Fibroblast of lung (primary cell): Measurements from ENCODE around the gene EFCAB8. TPM values are rescaled to one million over a fixed set of nuclear protein-coding genes. Genes with fewer than 3 reads are reported as not detected.

ENCODE experiments used
- DNase-seq, 2 donors: peaks; one replicate each; pipeline versions ENCODE4 v3.0.0 to v3.0.0-alpha.2; 2010; ENCODE audit warnings: low read depth in 2 of 2
- H2AFZ ChIP-seq: 2 replicates; pipeline ENCODE4 v1.5.1; 2012; ENCODE audit warnings: low read length, control low read depth, inconsistent platforms
- H3K27ac ChIP-seq: 2 replicates; pipeline ENCODE4 v1.5.1; 2011; ENCODE audit warnings: low read length, control low read depth; ENCODE audit not compliant: insufficient read depth
- H3K27me3 ChIP-seq: 2 replicates; pipeline ENCODE4 v1.5.1; 2011; ENCODE audit warnings: mild to moderate bottlenecking, low read length; ENCODE audit not compliant: control insufficient read depth, insufficient read depth
- H3K36me3 ChIP-seq: 2 replicates; pipeline ENCODE4 v1.5.1; 2011; ENCODE audit warnings: low read length; ENCODE audit not compliant: control insufficient read depth, insufficient read depth
- H3K4me1 ChIP-seq: 2 replicates; pipeline ENCODE4 v1.5.1; 2011; ENCODE audit warnings: low read length; ENCODE audit not compliant: control insufficient read depth, insufficient read depth; ENCODE audit errors: extremely low read depth
- H3K4me2 ChIP-seq: 2 replicates; pipeline ENCODE4 v1.5.1; 2011; ENCODE audit warnings: low read length, control low read depth; ENCODE audit not compliant: insufficient read depth; ENCODE audit errors: extremely low read depth
- H3K4me3 ChIP-seq, 4 experiments: fragments of 200-600 bp in 1 of 4; sonication (generic) in 1 of 4; replicated peaks in 1 of 4; 2 replicates each; pipeline ENCODE4 v1.5.1; 2011 to 2016; ENCODE audit warnings: low read length in 4 of 4, low read depth in 3 of 4, mild to moderate bottlenecking in 3 of 4, control low read depth in 2 of 4, inconsistent platforms in 1 of 4, mixed read lengths in 1 of 4; ENCODE audit not compliant: insufficient read depth in 1 of 4; ENCODE audit errors: control extremely low read depth in 1 of 4
- H3K79me2 ChIP-seq: 2 replicates; pipeline ENCODE4 v1.5.1; 2012; ENCODE audit warnings: mild to moderate bottlenecking, low read length, inconsistent platforms; ENCODE audit not compliant: control insufficient read depth, insufficient read depth
- H3K9ac ChIP-seq: 2 replicates; pipeline ENCODE4 v1.5.1; 2011; ENCODE audit warnings: mild to moderate bottlenecking, low read length, control low read depth; ENCODE audit not compliant: insufficient read depth
- H3K9me3 ChIP-seq: 2 replicates; pipeline ENCODE4 v1.5.1; 2012; ENCODE audit warnings: low read depth, low read length; ENCODE audit not compliant: control insufficient read depth, insufficient read depth
- H4K20me1 ChIP-seq: 2 replicates; pipeline ENCODE4 v1.5.1; 2011; ENCODE audit warnings: low read length; ENCODE audit not compliant: control insufficient read depth, insufficient read depth; ENCODE audit errors: extremely low read depth
- CTCF ChIP-seq, 2 donors: IDR thresholded peaks in 1 of 2; conservative IDR thresholded peaks in 1 of 2; 1 replicate in 1 of 2; 2 replicates in 1 of 2; pipeline ENCODE4 v1.5.1; 2011 to 2012; ENCODE audit warnings: low read length in 2 of 2, control low read depth in 1 of 2, inconsistent platforms in 1 of 2, low read depth in 1 of 2, mild to moderate bottlenecking in 1 of 2
- EZH2 ChIP-seq: IDR thresholded peaks from 2 replicates; pipeline ENCODE4 v1.5.1; 2012; ENCODE audit warnings: low read length, control low read depth, mild to moderate bottlenecking; ENCODE audit errors: missing control alignments
- polyA plus RNA-seq, 2 donors: library from polyadenylated mRNA; depleted of rRNA in 1 of 2; stranded (reverse) in 1 of 2; unstranded in 1 of 2; fragments of >200 nt; gene quantifications; 2 replicates each; pipeline ENCODE4 v1.2.1, GENCODE V29; 2011 to 2012; ENCODE audit warnings: missing spikeins in 1 of 2
- total RNA-seq: library from RNA; depleted of rRNA; stranded (reverse); fragments of >200 nt; gene quantifications from 2 replicates; pipeline ENCODE4 v1.2.1, GENCODE V29; 2014

The EFCAB8 gene
- total and polyA plus RNA-seq, 2 donors (not counting 1 experiment from before 2014, with no cell fraction given), result under 0.01 TPM; not detected in 1

GRCh38 chr20:32958574-32958973, 99.9 kb downstream of the EFCAB8 start:
- no peak for TF ChIP-seq EZH2
- no peak for TF ChIP-seq CTCF (conservative IDR thresholded peaks at IDR 0.05 in 1 of 2, IDR thresholded peaks at IDR 0.05 in 1 of 2; ENCODE audit: low read depth in 1 of 2, low read length in 2 of 2)
- no peaks in the 10 kb centered on the region for H3K9me3 ChIP-seq

GRCh38 chr20:32959351-32960221, 100.9 kb downstream of the EFCAB8 start:
- Histone ChIP-seq H3K27ac (no peak overlapping the region), H3K4me1 (no peaks in the 10 kb centered on the region), H3K9me3 (no peaks in the 10 kb centered on the region), H3K9ac (no peak overlapping the region), H2AFZ (no peak overlapping the region), H3K79me2 (no peaks in the 10 kb centered on the region), H3K27me3 (no peaks in the 10 kb centered on the region), H3K4me3 (no peak overlapping the region), H3K4me2 (no peak overlapping the region), H4K20me1 (no peaks in the 10 kb centered on the region), H3K36me3 (no peaks in the 10 kb centered on the region)
- TF ChIP-seq CTCF (conservative IDR thresholded peaks at IDR 0.05 in 1 of 2, IDR thresholded peaks at IDR 0.05 in 1 of 2; ENCODE audit: low read depth in 1 of 2, low read length in 2 of 2) (no peak), EZH2 (no peak)
- DNase-seq, result no peak

More at GRCh38 chr20:32958574-32958973, 99.9 kb downstream of the EFCAB8 start:
- Histone ChIP-seq H3K9ac (no peak overlapping the region), H3K27me3 (no peaks in the 10 kb centered on the region), H3K79me2 (no peaks in the 10 kb centered on the region), H4K20me1 (no peaks in the 10 kb centered on the region), H3K27ac (no peak overlapping the region), H3K4me2 (no peak overlapping the region), H2AFZ (no peak overlapping the region), H3K4me1 (no peaks in the 10 kb centered on the region), H3K4me3 (no peak overlapping the region), H3K36me3 (no peaks in the 10 kb centered on the region)
- DNase-seq, result no peak

GRCh38 chr20:32960222-32960518, 101.4 kb downstream of the EFCAB8 start:
- Histone ChIP-seq H3K27ac (no peak overlapping the region), H3K4me2 (no peak overlapping the region), H3K4me3 (no peak overlapping the region), H2AFZ (no peak overlapping the region), H3K4me1 (no peaks in the 10 kb centered on the region), H3K79me2 (no peaks in the 10 kb centered on the region), H3K36me3 (no peaks in the 10 kb centered on the region), H4K20me1 (no peaks in the 10 kb centered on the region), H3K27me3 (no peaks in the 10 kb centered on the region), H3K9me3 (no peaks in the 10 kb centered on the region), H3K9ac (no peak overlapping the region)
- TF ChIP-seq CTCF (conservative IDR thresholded peaks at IDR 0.05 in 1 of 2, IDR thresholded peaks at IDR 0.05 in 1 of 2; ENCODE audit: low read depth in 1 of 2, low read length in 2 of 2) (no peak), EZH2 (no peak)
- DNase-seq, result no peak
